HepG2 (cell line): Measurements from ENCODE around the gene PLPPR5. TPM values are rescaled to one million over a fixed set of nuclear protein-coding genes. Genes with fewer than 3 reads are reported as not detected.

Experiments used
- ATAC-seq: fragments of 200-7000 bp; cut with Tn5 transposase; 3 replicates; pipeline ENCODE4 v1.9.1; 2020; ENCODE audit warnings: mild to moderate bottlenecking, moderate library complexity
- BruUV-seq: library from RNA; stranded (reverse); fragments of 400-500 nt; replicated peaks from 2 replicates; lab custom pipeline; 2021; lab: Mats Ljungman, UMichigan
- CTCF ChIA-PET: fragments of 300-600 bp; formaldehyde crosslinking; extraction: SDS; loops from one replicate; lab custom pipeline; 2021; ENCODE audit warnings: low total read pairs, inconsistent platforms, low intra/inter-chr PET ratio; lab: Yijun Ruan, JAX
- POLR2A ChIA-PET: fragments of 350-600 bp; sonication (Branson Sonifier 250); formaldehyde crosslinking; loops from one replicate; lab custom pipeline; 2020; ENCODE audit warnings: antibody characterized with exemption, inconsistent platforms; lab: Yijun Ruan, JAX
- DNase-seq: peaks from one replicate; pipeline ENCODE4 v3.0.0-alpha.2; 2015; ENCODE audit warnings: low spot score
- FAIRE-seq: peaks from 3 replicates; lab custom pipeline; 2011; peaks lifted over from hg19 to GRCh38; lab: Jason Lieb, UNC
- H2AFZ ChIP-seq: one replicate; pipeline ENCODE4 v1.6.1; 2011; ENCODE audit warnings: low read length, inconsistent platforms
- H3K27ac ChIP-seq: fragments of 300-600 bp; 3 replicates; pipeline ENCODE4 v1.8.0; 2011; ENCODE audit warnings: mixed run types, mild to moderate bottlenecking, mixed read lengths, low read length, inconsistent platforms; ENCODE audit not compliant: insufficient read depth; ENCODE audit errors: extremely low read length
- H3K27me3 ChIP-seq, 2 experiments: fragments of 200-600 bp in 1 of 2; 2 replicates in 1 of 2; 3 replicates in 1 of 2; pipeline versions ENCODE4 v1.6.0 to v1.8.0; 2011; ENCODE audit warnings: low read length in 2 of 2, mild to moderate bottlenecking in 2 of 2, moderate library complexity in 2 of 2, inconsistent platforms in 1 of 2; ENCODE audit not compliant: insufficient read depth in 2 of 2, control insufficient read depth in 1 of 2
- H3K36me3 ChIP-seq, 2 experiments: fragments of 200-600 bp in 1 of 2; replicated peaks in 1 of 2; 2 replicates in 1 of 2; 3 replicates in 1 of 2; pipeline versions ENCODE4 v1.5.1 to v1.8.0; 2011; ENCODE audit warnings: low read length in 2 of 2, inconsistent platforms in 1 of 2; ENCODE audit not compliant: insufficient read depth in 2 of 2, control insufficient read depth in 1 of 2
- H3K4me1 ChIP-seq: 2 replicates; pipeline ENCODE4 v1.5.1; 2012; ENCODE audit warnings: low read length, inconsistent platforms; ENCODE audit not compliant: insufficient read depth
- H3K4me2 ChIP-seq: 2 replicates; pipeline ENCODE4 v1.6.0; 2011; ENCODE audit warnings: low read depth, low read length, inconsistent platforms
- H3K4me3 ChIP-seq, 3 experiments: fragments of 200-600 bp in 1 of 3; sonication (generic), shearing (Covaris generic) in 1 of 3; replicated peaks in 1 of 3; 2 replicates each; pipeline ENCODE4 v1.5.1; 2011 to 2016; ENCODE audit warnings: low read length in 3 of 3, inconsistent platforms in 2 of 3, low read depth in 2 of 3, mild to moderate bottlenecking in 2 of 3, control low read depth in 1 of 3, mixed read lengths in 1 of 3; ENCODE audit not compliant: insufficient read depth in 1 of 3
- H3K79me2 ChIP-seq: one replicate; pipeline ENCODE4 v1.6.1; 2011; ENCODE audit warnings: low read length, inconsistent platforms; ENCODE audit not compliant: insufficient read depth
- H3K9ac ChIP-seq: 2 replicates; pipeline ENCODE4 v1.6.0; 2011; ENCODE audit warnings: mild to moderate bottlenecking, low read depth, low read length, inconsistent platforms; ENCODE audit not compliant: insufficient read depth
- H3K9me3 ChIP-seq: 2 replicates; pipeline ENCODE4 v1.5.1; 2012; ENCODE audit warnings: mild to moderate bottlenecking, low read length
- H4K20me1 ChIP-seq: 2 replicates; pipeline ENCODE4 v1.6.0; 2011; ENCODE audit warnings: inconsistent platforms, mild to moderate bottlenecking, low read length, moderate library complexity; ENCODE audit not compliant: insufficient read depth
- AHR ChIP-seq: IDR thresholded peaks from 2 replicates; pipeline ENCODE4 v1.6.1; 2018; ENCODE audit warnings: missing genetic modification reagents, missing compliant biosample characterization
- BRCA1 ChIP-seq: sonication (generic); formaldehyde crosslinking; IDR thresholded peaks from 2 replicates; pipeline ENCODE4 v1.4.0; 2020; ENCODE audit warnings: missing genetic modification reagents
- CC2D1A ChIP-seq: sonication (generic); formaldehyde crosslinking; IDR thresholded peaks from 2 replicates; pipeline ENCODE4 v1.8.1; 2023; ENCODE audit warnings: mild to moderate bottlenecking, missing genetic modification reagents
- KAT2B ChIP-seq: fragments of 150-350 bp; IDR thresholded peaks from 2 replicates; pipeline ENCODE4 v1.6.1; 2014; ENCODE audit warnings: low read depth, low read length, borderline replicate concordance
- MIXL1 ChIP-seq: IDR thresholded peaks from 2 replicates; pipeline ENCODE4 v1.6.1; 2016
- NFE2L2 ChIP-seq: fragments of 150-350 bp; IDR thresholded peaks from 2 replicates; pipeline ENCODE4 v1.6.1; 2014; ENCODE audit warnings: low read length
- PCBP1 ChIP-seq: fragments of 200-400 bp; formaldehyde crosslinking; IDR thresholded peaks from 2 replicates; pipeline ENCODE4 v1.6.1; 2017; ENCODE audit warnings: mild to moderate bottlenecking, low read depth, low read length, borderline replicate concordance
- RARG ChIP-seq: sonication (generic); formaldehyde crosslinking; IDR thresholded peaks from 2 replicates; pipeline ENCODE4 v1.4.0; 2020; ENCODE audit warnings: low read depth, mild to moderate bottlenecking, missing genetic modification reagents
- SP140L ChIP-seq: sonication (generic); formaldehyde crosslinking; IDR thresholded peaks from 2 replicates; pipeline ENCODE4 v1.4.0; 2020; ENCODE audit warnings: missing genetic modification reagents, borderline replicate concordance
- YEATS2 ChIP-seq: sonication (generic); formaldehyde crosslinking; IDR thresholded peaks from 2 replicates; pipeline ENCODE4 v1.4.0; 2020; ENCODE audit warnings: missing genetic modification reagents, borderline replicate concordance
- ZNF34 ChIP-seq: sonication (generic); formaldehyde crosslinking; IDR thresholded peaks from 2 replicates; pipeline ENCODE4 v1.4.0; 2020; ENCODE audit warnings: mild to moderate bottlenecking, missing genetic modification reagents, borderline replicate concordance
- ZNF652 ChIP-seq: IDR thresholded peaks from 2 replicates; pipeline ENCODE4 v1.6.1; 2016; ENCODE audit warnings: low read depth, borderline replicate concordance
- in situ Hi-C: cut with HindIII; loops from 2 replicates; pipeline ENCODE4 v1.10.0; 2017; ENCODE audit warnings: low pct_unique_long_range_greater_than_20kb; ENCODE audit not compliant: extremely low pct_ligation_motif_present
- intact Hi-C: fragments of 100-400 bp; cut with micrococcal nuclease; formaldehyde crosslinking; loops from one replicate; pipeline ENCODE4 v1.10.0; 2022; ENCODE audit not compliant: unreplicated experiment
- polyA plus RNA-seq, 8 experiments: library from polyadenylated mRNA; depleted of rRNA in 3 of 8; stranded (reverse) in 7 of 8; unstranded in 1 of 8; fragments of >200 nt; fragmentation: Illumina TruSeq in 4 of 8; extraction: Trizol in 4 of 8; gene quantifications; 2 replicates each; pipeline versions ENCODE4 v1.2.1 to v1.2.3, GENCODE V29; 2011 to 2016; ENCODE audit warnings: low read depth in 4 of 8, missing spikeins in 1 of 8, mixed read lengths in 1 of 8; ENCODE audit not compliant: insufficient read depth in 1 of 8
- total RNA-seq, 5 experiments: library from RNA; depleted of rRNA; stranded (reverse); fragments of >200 nt; fragmentation: Illumina TruSeq; extraction: Trizol; gene quantifications; 2 replicates each; pipeline ENCODE4 v1.2.3, GENCODE V29; 2016; ENCODE audit warnings: low read depth in 1 of 5
- TF ChIP-seq, protein P1 (sequence below): IDR thresholded peaks from 2 replicates; pipeline ENCODE4 v1.6.1; 2012; ENCODE audit warnings: low read length, improper control_type of control experiment
- TF ChIP-seq, protein P2 (sequence below): sonication (generic); formaldehyde crosslinking; IDR thresholded peaks from 2 replicates; pipeline ENCODE4 v1.4.0; 2020; ENCODE audit warnings: mild to moderate bottlenecking, low read depth, missing genetic modification reagents

PLPPR5 gene
- total and polyA plus RNA-seq, 2 of the 13 experiments (the other 11 are each of a cell fraction or from before 2014, with no cell fraction given), result not detected

DNA sequence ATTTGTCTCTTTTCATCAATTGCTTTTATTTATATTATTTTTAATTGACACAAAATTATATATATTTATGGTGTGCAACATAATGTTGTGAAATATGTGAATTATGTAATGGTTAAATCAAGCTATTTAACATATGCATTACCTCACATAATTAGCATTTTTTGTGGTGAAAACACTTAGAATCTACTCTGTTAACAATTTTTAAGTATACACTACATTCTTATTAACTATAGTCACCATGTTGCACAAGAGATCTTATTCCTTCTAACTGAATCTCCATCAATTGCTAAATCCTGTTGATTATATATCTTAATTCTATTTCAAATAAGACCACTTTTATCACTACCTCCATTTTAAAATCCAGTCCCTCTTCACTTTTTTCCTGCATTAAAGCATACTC is 42.5 kb downstream of the PLPPR5 start:
- in situ Hi-C loops (no loop called here), intact Hi-C loops (no loop called here)
- Histone ChIP-seq H2AFZ (no peak overlapping the region), H3K4me1 (no peaks in the 10 kb centered on the region), H3K9me3 (no peaks in the 10 kb centered on the region), H3K9ac (no peak overlapping the region), H3K4me3 (no peak overlapping the region), H3K27ac (no peak overlapping the region), H3K4me2 (no peak overlapping the region), H4K20me1 (no peaks in the 10 kb centered on the region), H3K36me3 (no peaks in the 10 kb centered on the region), H3K27me3 (no peaks in the 10 kb centered on the region), H3K79me2 (no peaks in the 10 kb centered on the region)
- ChIA-PET CTCF (no interaction called here), POLR2A (no interaction called here)
- ATAC-seq (no peak), DNase-seq (no peak), FAIRE-seq (no peak)
- TF ChIP-seq YEATS2 (CRISPR knock-in tag) (no peak), KAT2B (no peak), CC2D1A (CRISPR knock-in tag) (no peak), AHR (no peak), BRCA1 (CRISPR knock-in tag) (no peak), SP140L (CRISPR knock-in tag) (no peak), ZNF652 (CRISPR knock-in tag) (no peak), ZNF34 (no peak), NFE2L2 (no peak), RARG (no peak), PCBP1 (no peak), MIXL1 (CRISPR knock-in tag) (no peak)
- TF ChIP-seq, protein P1, sequence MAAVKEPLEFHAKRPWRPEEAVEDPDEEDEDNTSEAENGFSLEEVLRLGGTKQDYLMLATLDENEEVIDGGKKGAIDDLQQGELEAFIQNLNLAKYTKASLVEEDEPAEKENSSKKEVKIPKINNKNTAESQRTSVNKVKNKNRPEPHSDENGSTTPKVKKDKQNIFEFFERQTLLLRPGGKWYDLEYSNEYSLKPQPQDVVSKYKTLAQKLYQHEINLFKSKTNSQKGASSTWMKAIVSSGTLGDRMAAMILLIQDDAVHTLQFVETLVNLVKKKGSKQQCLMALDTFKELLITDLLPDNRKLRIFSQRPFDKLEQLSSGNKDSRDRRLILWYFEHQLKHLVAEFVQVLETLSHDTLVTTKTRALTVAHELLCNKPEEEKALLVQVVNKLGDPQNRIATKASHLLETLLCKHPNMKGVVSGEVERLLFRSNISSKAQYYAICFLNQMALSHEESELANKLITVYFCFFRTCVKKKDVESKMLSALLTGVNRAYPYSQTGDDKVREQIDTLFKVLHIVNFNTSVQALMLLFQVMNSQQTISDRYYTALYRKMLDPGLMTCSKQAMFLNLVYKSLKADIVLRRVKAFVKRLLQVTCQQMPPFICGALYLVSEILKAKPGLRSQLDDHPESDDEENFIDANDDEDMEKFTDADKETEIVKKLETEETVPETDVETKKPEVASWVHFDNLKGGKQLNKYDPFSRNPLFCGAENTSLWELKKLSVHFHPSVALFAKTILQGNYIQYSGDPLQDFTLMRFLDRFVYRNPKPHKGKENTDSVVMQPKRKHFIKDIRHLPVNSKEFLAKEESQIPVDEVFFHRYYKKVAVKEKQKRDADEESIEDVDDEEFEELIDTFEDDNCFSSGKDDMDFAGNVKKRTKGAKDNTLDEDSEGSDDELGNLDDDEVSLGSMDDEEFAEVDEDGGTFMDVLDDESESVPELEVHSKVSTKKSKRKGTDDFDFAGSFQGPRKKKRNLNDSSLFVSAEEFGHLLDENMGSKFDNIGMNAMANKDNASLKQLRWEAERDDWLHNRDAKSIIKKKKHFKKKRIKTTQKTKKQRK, result no peak
- TF ChIP-seq, protein P2, sequence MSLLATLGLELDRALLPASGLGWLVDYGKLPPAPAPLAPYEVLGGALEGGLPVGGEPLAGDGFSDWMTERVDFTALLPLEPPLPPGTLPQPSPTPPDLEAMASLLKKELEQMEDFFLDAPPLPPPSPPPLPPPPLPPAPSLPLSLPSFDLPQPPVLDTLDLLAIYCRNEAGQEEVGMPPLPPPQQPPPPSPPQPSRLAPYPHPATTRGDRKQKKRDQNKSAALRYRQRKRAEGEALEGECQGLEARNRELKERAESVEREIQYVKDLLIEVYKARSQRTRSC (CRISPR knock-in tag), result no peak
- no TSS peak for BruUV-seq
